GM12891 (cell line): ENCODE results near the gene CASKIN1.

Experiments
- PAX5 ChIP-seq: IDR thresholded peaks from 2 replicates; pipeline ENCODE4 v1.6.1; 2011; ENCODE audit warnings: low read length, moderate library complexity, mild to moderate bottlenecking; ENCODE audit not compliant: insufficient read depth, severe bottlenecking
- POLR2A ChIP-seq: IDR thresholded peaks from 2 replicates; pipeline ENCODE4 v1.6.1; 2011; ENCODE audit warnings: low read depth, low read length, control low read depth
- POLR2AphosphoS5 ChIP-seq: IDR thresholded peaks from 2 replicates; pipeline ENCODE4 v1.6.1; 2011; ENCODE audit warnings: low read depth, low read length, control low read depth
- POU2F2 ChIP-seq: IDR thresholded peaks from 2 replicates; pipeline ENCODE4 v1.6.1; 2011; ENCODE audit warnings: low read depth, mild to moderate bottlenecking, control low read depth, low read length, moderate library complexity
- TAF1 ChIP-seq: IDR thresholded peaks from 2 replicates; pipeline ENCODE4 v1.6.1; 2011; ENCODE audit warnings: low read depth, low read length, control low read depth

DNA sequence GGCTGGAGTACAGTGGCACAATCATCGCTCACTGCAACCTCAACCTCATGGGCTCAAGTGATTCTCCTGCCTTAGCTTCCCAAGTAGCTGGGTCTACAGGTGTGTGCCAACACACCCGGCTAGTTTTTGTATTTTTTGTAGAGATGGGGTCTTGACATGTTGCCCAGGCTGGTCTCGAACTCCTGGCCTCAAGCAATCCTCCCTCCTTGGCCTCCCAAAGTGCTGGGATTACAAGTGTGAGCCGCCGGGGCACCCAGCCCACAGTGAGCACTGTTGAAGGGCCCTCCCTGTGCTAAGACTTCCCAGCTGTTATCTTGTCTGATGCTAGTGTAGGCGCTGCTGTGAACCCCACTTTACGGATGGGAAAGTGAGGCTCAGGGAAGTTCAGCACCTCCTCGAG, 8.0 kb downstream of the CASKIN1 start:
- TF ChIP-seq POLR2A (no peak), POLR2AphosphoS5 (no peak), TAF1 (no peak), POU2F2 (no peak), PAX5 (no peak)
